ENCODE data around the gene LMF1. TPM values are rescaled to one million over a fixed set of nuclear protein-coding genes. Genes with fewer than 3 reads are reported as not detected.

Gene LMF1
- total and polyA plus RNA-seq, 2 of the 8 experiments (the other 6 are each of a cell fraction or from before 2014, with no cell fraction given) = 3.5 to 9.1 TPM

DNA sequence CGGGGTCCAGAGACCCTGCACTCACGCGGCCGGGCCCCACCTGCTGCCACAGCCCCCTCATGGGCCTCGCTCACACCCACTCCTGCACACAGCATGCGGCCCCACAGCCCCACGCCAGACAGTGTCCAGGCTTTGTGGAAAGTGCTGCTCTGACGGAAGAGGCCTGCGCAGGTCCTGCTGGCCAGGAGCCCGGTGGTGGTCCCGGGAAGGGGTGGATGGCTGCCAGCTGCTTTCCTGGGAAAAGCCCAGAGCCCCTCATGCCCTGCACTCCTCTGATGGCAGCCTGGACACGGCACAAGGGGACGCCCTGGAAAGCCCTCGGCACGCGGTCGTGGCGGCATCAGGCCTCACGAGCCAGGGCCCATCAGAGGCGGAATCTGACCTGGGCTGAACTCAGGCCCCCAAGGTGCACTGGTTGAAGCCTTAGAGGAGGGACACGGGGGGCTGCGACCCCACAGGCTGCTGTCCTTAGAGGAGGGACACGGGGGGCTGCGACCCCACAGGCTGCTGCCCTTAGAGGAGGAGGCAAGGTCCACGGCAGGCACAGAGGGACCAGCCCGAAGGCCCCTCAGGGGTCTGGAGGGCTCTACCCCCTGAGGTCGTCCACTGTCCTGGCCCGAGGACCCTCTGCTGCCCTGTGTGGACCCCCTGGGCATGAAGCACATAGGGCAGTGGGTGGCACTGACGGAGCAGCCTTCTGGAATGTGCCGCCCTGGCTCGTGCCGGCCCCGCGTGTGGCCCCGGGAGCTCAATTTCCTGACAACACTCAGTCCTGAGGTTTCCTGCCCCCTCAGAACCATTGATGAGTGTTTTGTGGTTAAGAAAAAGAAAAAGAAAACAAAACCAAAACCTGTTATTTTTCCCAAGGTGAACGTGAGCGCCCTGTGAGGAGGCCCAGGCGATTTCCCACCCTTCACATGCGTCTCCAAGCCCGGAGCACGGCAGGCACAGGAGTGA is 32.9 kb upstream of the LMF1 start:
- Histone ChIP-seq H3K4me3 (ENCODE audit: extremely low read depth in 1 of 4, insufficient read depth in 2 of 4, low read depth in 3 of 4, low read length in 4 of 4) (no peak overlapping the region), H2BK15ac (ENCODE audit: low read length) (no peak overlapping the region), H3K9ac (replicated peaks in 1 of 4; ENCODE audit: extremely low read depth in 1 of 4, low read depth in 3 of 4, low read length in 3 of 4) (no peak overlapping the region), H2BK12ac (ENCODE audit: low read depth, low read length) (no peak overlapping the region), H4K8ac (ENCODE audit: extremely low read depth, insufficient read depth, low read length) (peak overlapping the region; percentile 35; the same call in 1 of the 2 replicates), H3K79me1 (ENCODE audit: low read depth, low read length) (no peaks in the 10 kb centered on the region), H3K18ac (ENCODE audit: extremely low read depth, low read length) (no peak overlapping the region), H2AFZ (ENCODE audit: low read length) (no peak overlapping the region), H3K27me3 (replicated peaks in 1 of 4; ENCODE audit: control insufficient read depth in 3 of 4, extremely low read depth in 1 of 4, insufficient read depth in 3 of 4, low read length in 3 of 4) (no peaks in the 10 kb centered on the region), H3K23ac (ENCODE audit: insufficient read length) (no peak overlapping the region), H3K14ac (ENCODE audit: insufficient read length) (no peak overlapping the region), H4K5ac (ENCODE audit: insufficient read length, low read depth, low read length) (no peak overlapping the region), H3K56ac (replicated peaks; ENCODE audit: insufficient read length, low read depth, low read length) (no peak overlapping the region), H3K27ac (ENCODE audit: low read depth, low read length) (no peak overlapping the region), H3K23me2 (ENCODE audit: low read depth, low read length) (no peaks in the 10 kb centered on the region), H2BK20ac (ENCODE audit: low read length) (no peak overlapping the region), H2AK5ac (ENCODE audit: low read depth, low read length) (no peak overlapping the region), H2BK120ac (replicated peaks; ENCODE audit: low read depth, low read length) (no peak overlapping the region), H3K4ac (replicated peaks; ENCODE audit: insufficient read length, low read depth, low read length) (no peak overlapping the region), H3K9me3 (ENCODE audit: insufficient read depth in 2 of 2, low read depth in 1 of 2, low read length in 1 of 2) (peaks cover 0 to 23% of the 10 kb centered on the region in 2 experiments; a peak in 1 of 4 replicates), H3K79me2 (ENCODE audit: control insufficient read depth in 1 of 2, insufficient read depth in 2 of 2, low read length in 2 of 2) (no peaks in the 10 kb centered on the region), H4K91ac (replicated peaks; ENCODE audit: insufficient read length, low read length) (no peak overlapping the region), H3K36me3 (ENCODE audit: control insufficient read depth in 2 of 4, insufficient read depth in 4 of 4, low read length in 3 of 4) (no peaks in the 10 kb centered on the region), H4K20me1 (replicated peaks in 1 of 2; ENCODE audit: control insufficient read depth in 1 of 2, insufficient read depth in 2 of 2, low read length in 2 of 2) (no peaks in the 10 kb centered on the region), H2BK5ac (ENCODE audit: low read depth, low read length) (no peak overlapping the region), H3K4me2 (ENCODE audit: insufficient read depth in 1 of 2, low read depth in 2 of 2, low read length in 2 of 2) (no peak overlapping the region), H3K4me1 (replicated peaks in 1 of 4; ENCODE audit: control insufficient read depth in 3 of 4, insufficient read depth in 4 of 4, low read length in 3 of 4) (no peaks in the 10 kb centered on the region; a peak in 1 of 7 replicates)
- POLR2A ChIA-PET (ENCODE audit: partially characterized antibody) = no interaction called here
- FAIRE-seq = no peak
- DNase-seq (ENCODE audit: low read depth in 1 of 2, low spot score in 2 of 2) = no peak
- 95% methylated on average over 38 of the region's 41 CpGs; no CpG with 5 or more reads in 1 of the 2 experiments for WGBS, 2 experiments (ENCODE audit: extremely low coverage in 1 of 2, insufficient coverage in 1 of 2, insufficient read length in 1 of 2, insufficient replicate concordance in 2 of 2, low coverage in 1 of 2, low lambda C conversion rate in 2 of 2, missing lambda C conversion rate in 1 of 2)
- CTCF ChIA-PET (ENCODE audit: partially characterized antibody) = interaction anchor here (1.1 kb wide), 1 partner anchor 53 kb away, joined by 3 read pairs; no protein-coding TSS in a partner anchor
- no peak for TF ChIP-seq CREB1 (IDR thresholded peaks at IDR 0.05)
- no peak for TF ChIP-seq NRF1 (IDR thresholded peaks at IDR 0.05; ENCODE audit: low read depth, low read length)
- no peak for TF ChIP-seq CBX5 (IDR thresholded peaks at IDR 0.05; ENCODE audit: low read depth, low read length)
- TF ChIP-seq POLR2A (IDR thresholded peaks at IDR 0.05; ENCODE audit: control extremely low read depth in 1 of 2, low read depth in 2 of 2, low read length in 2 of 2) = no peak
- no peak for TF ChIP-seq RAD21 (IDR thresholded peaks at IDR 0.05 in 1 of 2, conservative IDR thresholded peaks at IDR 0.05 in 1 of 2; ENCODE audit: low read depth in 2 of 2, low read length in 2 of 2)
- TF ChIP-seq, protein P1, sequence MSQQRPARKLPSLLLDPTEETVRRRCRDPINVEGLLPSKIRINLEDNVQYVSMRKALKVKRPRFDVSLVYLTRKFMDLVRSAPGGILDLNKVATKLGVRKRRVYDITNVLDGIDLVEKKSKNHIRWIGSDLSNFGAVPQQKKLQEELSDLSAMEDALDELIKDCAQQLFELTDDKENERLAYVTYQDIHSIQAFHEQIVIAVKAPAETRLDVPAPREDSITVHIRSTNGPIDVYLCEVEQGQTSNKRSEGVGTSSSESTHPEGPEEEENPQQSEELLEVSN (IDR thresholded peaks at IDR 0.05) = no peak
- TF ChIP-seq TBP (IDR thresholded peaks at IDR 0.05; ENCODE audit: low read depth, low read length) = no peak
- no peak for TF ChIP-seq NANOG (IDR thresholded peaks at IDR 0.05; ENCODE audit: insufficient read depth, low read depth, low read length, poor library complexity, severe bottlenecking)
- TF ChIP-seq TAF7 (optimal IDR thresholded peaks at IDR 0.05; ENCODE audit: borderline replicate concordance, low read depth, low read length) = no peak

Data from H1 (cell line).